HG03558 (cell line): ENCODE measurements around the gene PCSK5.

ENCODE experiments used
- ATAC-seq: cut with Tn5 transposase; IDR thresholded peaks from one replicate; pipeline ENCODE4 v1.9.1; 2021; ENCODE audit warnings: moderate number of reproducible peaks; ENCODE audit not compliant: unreplicated experiment; ENCODE audit errors: extremely low read depth

The PCSK5 gene

DNA sequence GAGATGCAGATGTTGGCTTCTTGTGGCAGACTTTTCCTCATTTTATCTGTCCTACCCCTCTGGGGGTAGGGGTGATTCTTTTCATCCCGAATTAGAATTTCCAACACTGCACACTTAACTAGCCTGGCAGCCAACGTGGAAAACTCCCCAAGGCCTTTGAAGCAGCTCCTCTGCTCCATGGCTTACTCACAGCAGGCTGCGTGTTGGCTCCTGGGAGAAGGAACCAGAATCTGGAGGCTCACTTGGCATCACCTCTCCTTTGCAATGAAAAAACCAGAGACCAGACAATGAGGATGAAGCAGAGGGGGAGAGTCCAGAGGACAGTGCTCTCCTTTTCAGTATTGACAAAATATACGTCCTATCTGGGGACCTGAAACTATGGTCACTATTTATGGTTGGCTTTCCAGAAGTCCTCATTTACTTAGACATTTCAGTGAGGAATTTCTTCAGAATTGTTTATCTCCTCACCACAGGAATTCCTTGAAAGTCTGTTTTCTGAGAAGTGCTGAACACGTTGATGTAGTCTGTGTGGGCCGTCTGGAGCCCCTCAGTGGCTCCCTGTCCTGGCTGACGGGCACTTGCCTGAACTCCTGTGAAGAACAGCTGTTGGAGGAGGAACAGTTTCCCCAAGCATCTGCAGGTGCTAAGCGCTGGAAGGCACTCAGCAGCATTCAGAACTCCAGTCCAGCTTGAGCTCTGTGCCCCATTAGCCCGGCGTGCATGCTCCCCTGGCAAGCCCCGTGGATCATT is 272.5 kb downstream of the PCSK5 start:
- no peak for ATAC-seq

DNA sequence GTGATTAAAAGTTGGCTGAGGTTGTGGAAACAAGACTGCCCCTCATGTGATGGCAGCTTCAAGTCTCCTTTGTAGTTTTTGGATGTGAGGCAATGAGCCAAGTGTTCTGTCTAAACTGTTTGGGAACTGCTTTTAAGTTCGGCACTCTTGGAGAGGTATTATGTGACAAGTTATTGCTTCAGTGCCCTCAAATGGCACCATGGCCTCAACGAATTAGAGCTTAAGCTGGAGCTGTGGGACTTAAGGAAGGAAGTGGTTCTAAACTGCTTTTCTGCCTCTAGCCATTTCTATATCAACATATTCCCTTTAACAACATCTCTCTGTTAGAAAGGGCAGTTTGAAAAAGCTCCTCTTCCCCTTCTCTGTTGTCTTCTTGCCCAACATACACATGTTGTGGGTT is 276.1 kb downstream of the PCSK5 start:
- ATAC-seq = no peak

GRCh38 chr9:76176171-76176570 is 285.7 kb downstream of the PCSK5 start:
- ATAC-seq = no peak

DNA sequence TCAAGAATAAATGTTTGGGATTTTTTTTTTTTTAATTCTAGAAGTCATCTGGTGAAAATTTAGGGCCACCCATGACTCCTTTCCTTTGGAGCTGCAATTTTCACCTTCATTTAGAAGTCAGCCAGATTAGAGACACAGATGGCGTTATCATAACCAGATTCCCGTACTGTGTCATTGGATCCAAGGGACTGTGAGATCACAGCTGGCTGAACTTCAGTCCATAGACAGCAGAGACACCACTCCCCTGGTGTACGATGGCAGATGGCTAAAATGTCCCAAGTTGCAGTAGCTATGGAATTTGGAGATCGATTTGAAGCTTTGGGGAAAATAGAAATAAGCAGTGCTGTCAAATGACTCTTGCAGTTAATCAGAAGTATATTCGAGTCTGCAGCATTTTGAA is 287.5 kb downstream of the PCSK5 start:
- no peak for ATAC-seq

DNA sequence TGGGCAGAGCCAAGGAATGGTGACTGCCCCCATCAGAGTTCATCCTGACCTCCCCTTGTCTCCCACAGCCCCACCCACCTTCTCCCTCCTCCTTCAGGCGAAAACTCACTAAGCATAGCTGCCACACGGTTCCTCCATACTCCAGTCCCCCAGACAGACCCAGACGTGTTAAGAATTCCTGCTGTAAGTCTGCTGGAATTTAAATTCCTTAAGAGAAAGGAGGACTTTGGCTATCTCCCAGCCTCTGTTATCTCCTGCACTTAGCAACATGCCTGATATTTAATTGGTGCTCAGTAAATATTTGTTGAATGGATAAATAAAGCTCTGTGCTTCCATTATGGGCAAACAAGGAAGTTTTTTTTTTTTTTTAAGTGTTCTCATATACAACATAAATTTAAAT is 290.1 kb downstream of the PCSK5 start:
- no peak for ATAC-seq

DNA sequence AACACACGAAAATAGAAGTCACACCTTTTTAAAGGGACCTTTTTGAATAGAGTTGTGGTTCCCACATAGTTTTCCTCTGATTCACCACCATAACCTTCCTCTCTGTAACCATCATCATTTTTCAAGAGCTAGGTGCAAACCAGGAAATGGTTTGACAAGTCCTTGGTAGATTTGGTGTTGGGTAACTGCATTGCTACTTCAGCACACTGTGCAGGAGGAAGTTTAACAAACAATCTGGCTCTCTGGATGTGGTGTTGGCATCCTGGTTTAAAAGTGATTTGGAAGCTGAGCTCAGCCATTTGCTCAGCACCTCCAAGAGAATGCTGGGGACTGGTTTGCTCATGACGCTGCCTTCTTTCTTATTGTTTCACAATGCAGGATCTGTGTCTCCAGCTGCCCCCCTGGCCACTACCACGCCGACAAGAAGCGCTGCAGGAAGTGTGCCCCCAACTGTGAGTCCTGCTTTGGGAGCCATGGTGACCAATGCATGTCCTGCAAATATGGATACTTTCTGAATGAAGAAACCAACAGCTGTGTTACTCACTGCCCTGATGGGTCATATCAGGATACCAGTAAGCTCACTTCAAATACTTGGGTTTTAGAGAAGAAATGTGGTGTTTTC is 290.7 kb downstream of the PCSK5 start:
- no peak for ATAC-seq

DNA sequence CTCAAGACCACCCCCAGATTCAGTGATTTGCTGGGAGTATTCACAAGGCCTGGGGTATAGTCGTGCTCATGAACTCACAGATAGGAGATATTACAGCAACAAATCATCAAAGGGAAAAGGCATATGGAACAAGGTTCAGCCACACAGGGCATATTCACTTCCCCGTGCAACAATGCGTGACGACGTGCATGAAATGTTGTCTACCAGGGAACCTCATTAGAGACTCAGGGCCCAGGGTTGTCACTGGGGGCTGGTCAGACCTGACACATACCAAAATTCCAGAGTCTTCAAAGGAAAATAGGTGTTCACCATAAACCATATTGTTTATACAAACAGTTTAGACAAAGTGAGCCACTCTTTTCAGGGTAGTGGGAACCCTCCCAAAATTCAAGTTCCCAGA is 291.3 kb downstream of the PCSK5 start:
- ATAC-seq = no peak

DNA sequence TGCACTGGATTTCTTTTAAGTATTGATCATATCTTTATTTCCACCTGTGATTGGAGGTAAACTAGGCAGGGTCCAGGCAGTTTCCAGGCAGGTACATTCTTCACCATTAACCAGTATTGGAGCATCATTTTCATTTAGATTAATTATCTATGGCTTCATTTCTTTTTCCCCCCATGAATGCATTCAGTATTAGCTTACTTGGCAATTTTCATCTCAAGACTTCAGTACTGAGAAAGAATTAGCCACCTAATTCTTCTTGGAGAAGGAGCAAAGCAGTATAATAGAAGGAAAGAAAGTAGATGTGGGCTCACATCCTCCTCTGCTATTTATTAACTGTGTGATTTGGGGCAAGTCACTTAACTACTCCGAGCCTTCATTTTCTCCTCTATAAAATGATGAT is 295.0 kb downstream of the PCSK5 start:
- no peak for ATAC-seq

- ATAC-seq = no peak
Observed at GRCh38 chr9:76188286-76188685, 297.8 kb downstream of the PCSK5 start.

GRCh38 chr9:76188905-76189304 is 298.4 kb downstream of the PCSK5 start:
- no peak for ATAC-seq

GRCh38 chr9:76191493-76191892 is 301.0 kb downstream of the PCSK5 start:
- ATAC-seq = no peak

DNA sequence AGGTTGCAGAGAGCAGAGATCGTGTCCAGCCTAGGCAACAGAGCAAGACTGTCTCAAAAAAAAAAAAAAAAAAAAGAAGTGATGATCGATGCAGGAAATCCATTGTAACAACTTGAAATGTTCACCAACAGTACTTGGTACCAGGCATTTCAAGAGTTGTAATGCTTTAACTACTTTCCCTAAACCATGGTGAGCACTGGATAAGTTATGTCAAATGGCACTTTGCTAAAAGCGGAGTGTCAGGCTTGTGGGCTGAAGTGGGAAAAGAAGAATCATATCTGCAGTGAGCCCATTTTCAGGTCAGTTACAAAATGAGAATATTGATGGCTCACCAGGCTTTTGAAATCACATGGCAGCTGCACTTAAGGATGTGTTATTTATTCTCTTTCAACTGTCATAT is 301.5 kb downstream of the PCSK5 start:
- ATAC-seq = no peak

DNA sequence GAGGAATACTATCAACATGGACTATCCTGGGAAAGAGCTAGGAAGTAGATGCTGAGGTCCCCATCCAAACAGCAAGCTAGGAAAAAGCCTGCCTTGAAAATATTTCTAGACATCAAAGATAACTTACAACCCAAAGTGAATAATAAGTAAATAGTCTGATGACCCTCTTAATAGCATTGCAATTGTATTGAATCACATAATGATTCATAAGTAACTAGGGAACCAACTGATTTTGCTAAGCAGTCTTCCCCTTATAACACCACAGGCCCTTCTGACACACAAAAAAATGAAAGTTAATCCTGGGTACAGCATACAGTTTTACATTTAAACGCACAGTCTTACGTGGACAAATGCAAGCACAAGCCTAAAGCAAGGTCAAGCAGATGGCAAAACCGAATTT is 304.4 kb downstream of the PCSK5 start:
- no peak for ATAC-seq

- no peak for ATAC-seq
Observed at GRCh38 chr9:76198336-76198735, 307.9 kb downstream of the PCSK5 start.

GRCh38 chr9:76200315-76200714 is 309.8 kb downstream of the PCSK5 start:
- no peak for ATAC-seq

GRCh38 chr9:76200745-76201144 is 310.3 kb downstream of the PCSK5 start:
- ATAC-seq = no peak

DNA sequence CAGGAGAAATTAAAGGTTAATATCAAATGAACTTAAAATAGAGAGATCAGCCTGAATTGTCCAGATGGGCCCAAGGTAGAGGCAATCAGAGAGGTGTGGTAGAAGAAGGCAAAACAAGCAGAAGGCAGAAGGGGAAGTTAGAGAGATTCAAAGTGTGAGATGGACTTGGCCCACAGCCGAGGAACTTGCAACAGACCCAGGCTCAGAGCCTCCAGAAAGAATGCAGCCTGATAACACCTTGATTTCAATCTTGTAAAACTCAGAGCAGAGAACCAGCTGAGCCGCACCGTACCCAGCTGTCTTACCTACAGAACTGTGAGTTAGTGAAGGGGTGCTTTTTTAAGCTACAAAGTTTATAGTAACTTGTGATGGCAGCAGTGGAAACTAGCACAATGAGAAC is 312.9 kb downstream of the PCSK5 start:
- no peak for ATAC-seq

- no peak for ATAC-seq
Observed at GRCh38 chr9:76206821-76207220, 316.3 kb downstream of the PCSK5 start.

DNA sequence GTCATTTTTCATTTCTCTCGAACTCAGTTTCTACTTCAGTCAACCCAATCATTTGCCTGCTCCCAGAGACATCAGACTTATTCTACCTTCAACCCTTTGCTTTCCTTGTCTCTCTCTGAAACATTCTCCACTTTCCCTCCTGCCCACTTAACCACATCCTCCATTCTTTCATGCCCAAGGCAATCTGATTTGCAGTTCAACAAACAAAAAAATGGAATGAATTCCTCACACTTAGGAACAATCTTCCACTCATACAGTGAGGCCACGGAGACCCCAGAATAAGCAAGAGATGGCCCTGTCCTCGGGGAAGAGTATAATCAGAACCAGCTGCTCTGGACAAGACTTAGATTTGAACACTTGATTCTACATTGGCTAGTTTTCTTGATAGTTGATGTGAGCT is 323.3 kb downstream of the PCSK5 start:
- ATAC-seq = no peak

DNA sequence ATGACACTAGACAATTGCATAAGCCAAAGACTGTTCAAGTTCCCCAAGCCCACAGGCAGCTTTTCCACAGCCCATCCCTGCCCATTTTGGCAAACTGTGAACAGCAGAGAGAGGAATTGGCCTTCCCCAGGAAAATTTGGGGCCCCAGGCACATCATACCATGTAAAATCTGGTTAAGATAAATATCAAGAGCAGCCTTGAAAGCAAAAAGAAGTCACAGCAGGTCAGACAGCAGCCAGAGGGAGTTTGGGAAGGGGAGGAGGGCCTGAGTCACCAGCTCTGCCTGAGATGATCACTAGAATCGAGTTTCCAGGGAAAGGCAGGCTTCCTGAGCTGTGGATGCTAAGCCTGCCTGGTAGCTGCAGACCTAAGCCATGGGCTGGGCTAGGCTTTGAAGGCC is 324.6 kb downstream of the PCSK5 start:
- ATAC-seq = no peak

DNA sequence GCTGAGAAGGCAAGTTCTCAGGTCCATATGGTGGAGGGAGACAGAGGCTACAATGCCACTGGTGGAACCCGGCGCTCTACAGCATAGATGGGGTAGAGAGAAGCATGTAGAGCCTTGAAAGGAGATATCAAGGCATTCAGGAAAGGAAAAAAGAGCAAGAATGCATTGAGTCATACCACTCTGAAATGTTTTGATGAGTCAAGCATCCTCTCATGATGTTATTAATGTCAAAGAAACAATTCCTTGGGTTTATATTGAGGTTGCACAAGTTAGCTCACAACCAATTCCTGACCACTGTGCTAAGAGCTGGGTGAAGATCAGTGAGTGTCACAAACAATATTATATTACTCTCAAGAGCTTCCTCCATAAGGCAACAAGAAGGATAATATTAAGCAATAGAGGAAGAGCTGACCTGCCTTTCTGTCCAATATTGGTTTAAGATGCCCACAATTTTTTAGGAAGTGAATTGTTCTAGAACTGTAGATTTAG is 325.7 kb downstream of the PCSK5 start:
- no peak for ATAC-seq
